ENCODE measurements around the gene CRISP3. TPM values are rescaled to one million over a fixed set of nuclear protein-coding genes. Genes with fewer than 3 reads are reported as not detected.

CRISP3 gene
- total and polyA plus RNA-seq, 2 of the 4 experiments (the other 2 are of a cell fraction), result not detected

DNA sequence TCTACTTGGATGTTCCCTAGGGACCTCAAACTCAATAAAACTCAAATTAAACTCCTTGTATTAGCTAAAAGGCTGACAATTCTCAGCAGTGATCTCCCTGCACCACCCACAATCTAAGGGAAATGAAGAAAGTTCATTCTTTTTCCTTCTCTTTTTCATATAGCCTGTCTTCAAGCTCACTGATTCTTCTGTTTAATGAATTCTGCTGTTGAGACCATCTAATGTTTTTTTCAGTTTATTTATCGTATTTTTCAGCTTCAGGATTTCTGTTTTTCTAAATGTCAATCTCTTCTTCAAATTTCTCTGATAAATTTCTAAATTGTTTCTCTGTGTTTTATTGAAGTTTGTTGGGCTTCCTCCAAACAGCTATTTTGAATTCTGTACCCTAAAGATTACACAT lies 50.7 kb downstream of the CRISP3 start:
- TF ChIP-seq MAFK (IDR thresholded peaks at IDR 0.05; ENCODE audit: low read depth, low read length), result no peak
- TF ChIP-seq SMC3 (IDR thresholded peaks at IDR 0.05; ENCODE audit: low read depth, low read length), result no peak
- no peak for TF ChIP-seq NFE2L2 (IDR thresholded peaks at IDR 0.05; ENCODE audit: low read depth, low read length)
- no peak for TF ChIP-seq FOS (IDR thresholded peaks at IDR 0.05; ENCODE audit: low read depth, low read length)
- no peak overlapping the region for H3K27ac ChIP-seq (ENCODE audit: insufficient read depth, low read length)
- no peak overlapping the region for H3K9ac ChIP-seq (ENCODE audit: low read depth, low read length)
- H4K8ac ChIP-seq (ENCODE audit: low read depth in 2 of 2, low read length in 2 of 2), result no peak overlapping the region
- BruUV-seq (replicated peaks), result no TSS peak
- no peak for ATAC-seq (ENCODE audit: low read depth)
- in situ Hi-C loops (cut with MboI; ENCODE audit: low sequenced_read_pairs), result no loop called here
- H3K36me3 ChIP-seq (ENCODE audit: control insufficient read depth, insufficient read depth, low read length), result no peaks in the 10 kb centered on the region
- H3K23ac ChIP-seq (ENCODE audit: low read depth, low read length), result no peak overlapping the region
- no peak for DNase-seq
- no peaks in the 10 kb centered on the region for H3K4me1 ChIP-seq (ENCODE audit: control insufficient read depth, insufficient read depth, low read length)
- ChIA-PET CTCF (no interaction called here), POLR2A (ENCODE audit: unreplicated experiment) (no interaction called here)
- intact Hi-C loops (cut with micrococcal nuclease), result no loop called here
- H3K79me1 ChIP-seq (ENCODE audit: low read depth in 1 of 2, low read length in 2 of 2), result no peaks in the 10 kb centered on the region
- no peaks in the 10 kb centered on the region; the same call in 1 of the 2 replicates for H3K9me3 ChIP-seq (ENCODE audit: control insufficient read depth, insufficient read depth, low read length)
- no peak overlapping the region for H2AFZ ChIP-seq (replicated peaks; ENCODE audit: low read length, poor library complexity)
- H3K4ac ChIP-seq (ENCODE audit: low read depth, low read length), result no peak overlapping the region
- no peak overlapping the region for H2BK120ac ChIP-seq (ENCODE audit: low read depth, low read length)
- H4K91ac ChIP-seq (ENCODE audit: insufficient read depth, low read depth, low read length), result no peak overlapping the region
- no peak overlapping the region for H2AK9ac ChIP-seq (replicated peaks; ENCODE audit: low read depth, low read length, poor library complexity)
- no CpG with 5 or more reads among the region's 1 CpG for WGBS, 2 experiments (ENCODE audit: extremely low coverage in 2 of 2, insufficient read length in 1 of 2)
- dilution Hi-C loops (cut with HindIII; ENCODE audit: low sequenced_read_pairs, unreplicated experiment), result no loop called here
- H3K56ac ChIP-seq (ENCODE audit: extremely low read depth, insufficient read depth, low read length), result no peak overlapping the region
- H2BK5ac ChIP-seq (ENCODE audit: low read depth, low read length, poor library complexity, severe bottlenecking), result no peak overlapping the region
- H3K9me1 ChIP-seq (ENCODE audit: insufficient read depth, low read length), result no peaks in the 10 kb centered on the region
- no peak overlapping the region for H3K18ac ChIP-seq (ENCODE audit: low read depth, low read length)
- no peaks in the 10 kb centered on the region for H3K27me3 ChIP-seq (ENCODE audit: control insufficient read depth, insufficient read depth, low read length)
- H4K5ac ChIP-seq (ENCODE audit: low read depth, low read length), result no peak overlapping the region
- no peak overlapping the region for H3K4me2 ChIP-seq (ENCODE audit: low read depth, low read length)
- H3K4me3 ChIP-seq (ENCODE audit: insufficient read depth, low read depth, low read length), result no peak overlapping the region
- H3K14ac ChIP-seq (replicated peaks; ENCODE audit: low read depth, low read length), result no peak overlapping the region
- no peak overlapping the region for H2AK5ac ChIP-seq (ENCODE audit: low read depth, low read length)
- H4K20me1 ChIP-seq (ENCODE audit: insufficient read depth, low read length), result no peaks in the 10 kb centered on the region
- no peak overlapping the region for H2BK15ac ChIP-seq (ENCODE audit: low read depth, low read length)
- H2BK20ac ChIP-seq (ENCODE audit: low read depth, low read length), result no peak overlapping the region

Measured in IMR-90 (cell line).